WTC11 (cell line): ENCODE measurements around the gene PCGF5.

ENCODE experiments used
- ATF2 ChIP-seq: sonication (generic); formaldehyde crosslinking; IDR thresholded peaks from 2 replicates; pipeline ENCODE4 v1.8.1; 2022; ENCODE audit warnings: low read depth, missing genetic modification reagents, borderline replicate concordance
- CTCF ChIP-seq: fragments of 200-600 bp; IDR thresholded peaks from 2 replicates; pipeline ENCODE4 v1.8.0; 2022; ENCODE audit warnings: antibody characterized with exemption
- ELF4 ChIP-seq: sonication (generic); formaldehyde crosslinking; IDR thresholded peaks from 2 replicates; pipeline ENCODE4 v1.8.1; 2022; ENCODE audit warnings: low read depth, mild to moderate bottlenecking, moderate library complexity, missing genetic modification reagents
- MXD4 ChIP-seq: fragments of 250-450 bp; sonication (Bioruptor Pico); IDR thresholded peaks from 2 replicates; pipeline ENCODE4 v1.8.0; 2021; ENCODE audit warnings: mild to moderate bottlenecking, moderate library complexity, borderline replicate concordance
- SP1 ChIP-seq: sonication (generic); formaldehyde crosslinking; conservative IDR thresholded peaks from 2 replicates; pipeline ENCODE4 v1.8.1; 2022; ENCODE audit warnings: missing genetic modification reagents
- TF ChIP-seq, protein P1 (sequence below): sonication (generic); formaldehyde crosslinking; IDR thresholded peaks from 2 replicates; pipeline ENCODE4 v1.8.0; 2022; ENCODE audit warnings: mild to moderate bottlenecking, missing genetic modification reagents
- TF ChIP-seq, protein P2 (sequence below): sonication (generic); formaldehyde crosslinking; IDR thresholded peaks from 2 replicates; pipeline ENCODE4 v1.8.0; 2022; ENCODE audit warnings: mild to moderate bottlenecking, missing genetic modification reagents
- TF ChIP-seq, protein P3 (sequence below): sonication (generic); formaldehyde crosslinking; IDR thresholded peaks from 2 replicates; pipeline ENCODE4 v1.8.0; 2022; ENCODE audit warnings: mild to moderate bottlenecking, missing genetic modification reagents

GRCh38 chr10:91295346-91295745 is 74.9 kb downstream of the PCGF5 start:
- no peak for TF ChIP-seq CTCF
- TF ChIP-seq, protein P1, sequence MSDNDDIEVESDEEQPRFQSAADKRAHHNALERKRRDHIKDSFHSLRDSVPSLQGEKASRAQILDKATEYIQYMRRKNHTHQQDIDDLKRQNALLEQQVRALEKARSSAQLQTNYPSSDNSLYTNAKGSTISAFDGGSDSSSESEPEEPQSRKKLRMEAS (CRISPR knock-in tag): no peak
- TF ChIP-seq, protein P2, sequence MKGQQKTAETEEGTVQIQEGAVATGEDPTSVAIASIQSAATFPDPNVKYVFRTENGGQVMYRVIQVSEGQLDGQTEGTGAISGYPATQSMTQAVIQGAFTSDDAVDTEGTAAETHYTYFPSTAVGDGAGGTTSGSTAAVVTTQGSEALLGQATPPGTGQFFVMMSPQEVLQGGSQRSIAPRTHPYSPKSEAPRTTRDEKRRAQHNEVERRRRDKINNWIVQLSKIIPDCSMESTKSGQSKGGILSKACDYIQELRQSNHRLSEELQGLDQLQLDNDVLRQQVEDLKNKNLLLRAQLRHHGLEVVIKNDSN: no peak
- no peak for TF ChIP-seq ATF2 (CRISPR knock-in tag)
- TF ChIP-seq MXD4 (CRISPR knock-in tag): no peak
- TF ChIP-seq, protein P3, sequence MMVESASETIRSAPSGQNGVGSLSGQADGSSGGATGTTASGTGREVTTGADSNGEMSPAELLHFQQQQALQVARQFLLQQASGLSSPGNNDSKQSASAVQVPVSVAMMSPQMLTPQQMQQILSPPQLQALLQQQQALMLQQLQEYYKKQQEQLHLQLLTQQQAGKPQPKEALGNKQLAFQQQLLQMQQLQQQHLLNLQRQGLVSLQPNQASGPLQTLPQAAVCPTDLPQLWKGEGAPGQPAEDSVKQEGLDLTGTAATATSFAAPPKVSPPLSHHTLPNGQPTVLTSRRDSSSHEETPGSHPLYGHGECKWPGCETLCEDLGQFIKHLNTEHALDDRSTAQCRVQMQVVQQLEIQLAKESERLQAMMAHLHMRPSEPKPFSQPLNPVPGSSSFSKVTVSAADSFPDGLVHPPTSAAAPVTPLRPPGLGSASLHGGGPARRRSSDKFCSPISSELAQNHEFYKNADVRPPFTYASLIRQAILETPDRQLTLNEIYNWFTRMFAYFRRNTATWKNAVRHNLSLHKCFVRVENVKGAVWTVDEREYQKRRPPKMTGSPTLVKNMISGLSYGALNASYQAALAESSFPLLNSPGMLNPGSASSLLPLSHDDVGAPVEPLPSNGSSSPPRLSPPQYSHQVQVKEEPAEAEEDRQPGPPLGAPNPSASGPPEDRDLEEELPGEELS: no peak
- no peak for TF ChIP-seq SP1 (CRISPR knock-in tag)
- TF ChIP-seq ELF4 (CRISPR knock-in tag): no peak
